Measurements from ENCODE around the gene AQP12B.

GRCh38 chr2:240642806-240643092, 39.9 kb downstream of the AQP12B start:
- TF ChIP-seq POLR2AphosphoS5 (IDR thresholded peaks at IDR 0.05; ENCODE audit: low read depth, low read length) (no peak), POLR2A (IDR thresholded peaks at IDR 0.05; ENCODE audit: low read depth, low read length) (no peak), SPI1 (IDR thresholded peaks at IDR 0.05; ENCODE audit: low read depth, low read length) (no peak), TAF1 (IDR thresholded peaks at IDR 0.05; ENCODE audit: low read depth, low read length) (no peak), POU2F2 (IDR thresholded peaks at IDR 0.05; ENCODE audit: low read depth, low read length) (no peak)

Data from GM12891 (cell line).